HG03442 (cell line): Measurements from ENCODE around the gene TTLL10.

ENCODE experiments used
- ATAC-seq: cut with Tn5 transposase; IDR thresholded peaks from one replicate; pipeline ENCODE4 v1.9.1; 2021; ENCODE audit warnings: mild to moderate bottlenecking, moderate library complexity; ENCODE audit not compliant: unreplicated experiment

TTLL10 gene

DNA sequence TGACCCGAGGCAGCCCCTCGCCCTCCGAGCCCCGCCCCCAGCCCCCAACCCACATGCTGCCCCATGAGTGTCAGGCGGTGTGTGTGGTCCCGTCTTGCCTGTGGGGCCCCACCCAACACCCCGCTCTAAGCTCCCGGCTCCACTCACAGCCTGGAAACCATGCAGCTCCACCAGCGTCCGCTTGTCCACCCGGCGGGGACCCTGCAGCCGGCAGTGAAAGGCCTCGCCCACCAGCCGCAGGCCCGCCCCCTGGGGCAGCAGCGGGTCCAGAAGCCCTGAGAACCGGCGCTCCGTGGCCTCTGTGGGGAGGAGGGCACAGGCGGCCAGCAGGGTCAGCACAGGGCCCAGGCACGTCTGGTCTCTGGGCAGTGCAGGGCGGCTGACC is 70.1 kb downstream of the TTLL10 start:
- ATAC-seq = no peak

DNA sequence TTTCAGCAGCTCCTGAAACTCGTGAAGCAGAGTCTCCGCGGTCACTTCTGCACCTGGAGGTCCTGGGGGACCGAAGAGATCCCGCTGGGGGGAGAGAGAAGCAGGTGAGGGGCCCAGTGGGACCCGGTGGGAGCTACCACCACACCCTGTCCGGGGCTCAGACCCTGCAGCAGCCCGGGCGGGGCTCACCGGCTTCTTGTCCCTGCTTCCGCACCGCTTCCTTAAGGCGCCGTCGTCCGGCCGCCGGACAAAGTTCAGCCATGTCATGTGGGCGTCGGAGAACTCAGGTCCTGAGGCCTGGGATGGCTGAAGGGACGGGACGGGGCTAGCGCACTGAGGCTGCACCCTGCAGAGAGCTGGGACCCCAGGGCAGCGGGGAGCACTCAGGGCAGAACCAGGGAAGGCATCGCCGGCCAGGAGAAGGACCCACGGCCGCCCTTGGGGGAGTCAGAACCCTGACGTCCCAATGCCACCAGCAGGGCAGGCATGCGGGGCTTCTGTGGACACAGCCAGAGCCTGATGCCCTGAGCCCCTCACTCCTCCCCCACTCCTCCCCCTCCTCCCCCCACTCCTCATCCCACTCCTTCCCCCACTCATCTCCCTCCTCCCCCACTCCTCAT is 70.6 kb downstream of the TTLL10 start:
- ATAC-seq = no peak

DNA sequence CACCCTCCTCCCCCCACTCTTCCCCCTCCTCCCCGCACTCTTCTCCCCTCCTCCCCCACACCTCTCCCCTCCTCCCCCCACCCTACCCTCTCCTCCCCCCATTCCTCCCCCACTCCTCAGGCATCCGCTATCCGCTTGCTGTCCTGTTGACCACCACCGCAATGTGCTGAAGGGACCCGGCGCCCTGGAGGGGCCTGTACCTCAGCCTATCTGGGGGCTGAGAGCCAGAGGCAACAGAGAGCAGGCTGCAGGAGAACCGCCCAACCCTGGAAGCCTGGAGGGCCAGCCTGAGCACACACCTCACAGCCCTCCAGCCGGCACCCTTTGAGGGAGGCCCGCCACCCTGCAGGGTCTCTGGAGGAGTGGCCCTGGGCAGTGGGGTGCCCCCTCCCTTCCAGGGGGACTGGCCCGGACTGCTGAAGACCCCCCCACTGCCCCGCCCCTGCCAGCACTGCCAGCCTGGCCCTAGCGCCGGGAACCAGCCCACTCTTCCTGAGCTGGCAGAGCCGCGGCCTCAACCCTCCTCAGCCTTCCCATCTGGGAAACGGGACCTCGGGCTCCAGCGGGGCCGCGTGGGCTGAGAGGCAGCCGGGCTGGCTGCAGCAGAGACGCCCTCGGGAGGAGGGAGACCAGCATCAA is 71.6 kb downstream of the TTLL10 start:
- ATAC-seq = no peak

DNA sequence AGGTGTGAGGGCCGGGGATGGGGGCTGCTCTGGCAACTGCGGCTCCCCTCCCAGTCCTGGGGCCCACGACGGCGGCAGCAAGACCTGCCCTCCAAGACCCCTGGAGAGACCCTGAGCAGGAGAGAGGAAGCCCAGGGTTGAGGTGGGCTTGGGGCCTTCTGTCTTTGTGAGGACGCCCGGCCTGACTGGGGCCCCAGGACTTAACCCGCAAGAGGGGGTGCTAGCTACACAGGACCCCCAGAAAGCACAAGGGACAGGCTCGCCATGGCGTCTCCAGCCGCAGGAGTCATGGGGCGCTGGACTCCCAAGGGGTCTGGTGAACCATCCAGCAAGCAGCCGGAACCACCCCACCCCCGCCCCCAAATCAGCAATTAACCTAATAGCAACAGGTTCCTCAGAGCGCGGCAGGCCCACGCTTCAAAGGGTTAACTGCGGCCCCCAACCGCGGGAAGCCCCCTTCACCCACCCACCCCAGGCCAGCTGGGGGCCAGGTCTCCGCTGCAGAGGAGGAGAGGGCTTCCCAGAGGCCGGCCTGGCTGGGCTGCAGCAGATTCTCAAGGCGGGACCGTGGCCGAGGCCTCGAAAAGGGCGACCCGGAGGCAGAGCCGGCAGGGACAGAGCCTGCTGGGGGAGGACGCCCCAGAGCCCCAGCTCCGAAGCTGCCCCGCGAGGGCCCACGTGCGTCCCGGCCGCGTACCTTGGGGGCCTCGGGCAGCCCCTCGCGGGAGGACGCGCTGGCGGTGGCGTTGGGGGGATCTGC is 72.3 kb downstream of the TTLL10 start:
- ATAC-seq = no peak

DNA sequence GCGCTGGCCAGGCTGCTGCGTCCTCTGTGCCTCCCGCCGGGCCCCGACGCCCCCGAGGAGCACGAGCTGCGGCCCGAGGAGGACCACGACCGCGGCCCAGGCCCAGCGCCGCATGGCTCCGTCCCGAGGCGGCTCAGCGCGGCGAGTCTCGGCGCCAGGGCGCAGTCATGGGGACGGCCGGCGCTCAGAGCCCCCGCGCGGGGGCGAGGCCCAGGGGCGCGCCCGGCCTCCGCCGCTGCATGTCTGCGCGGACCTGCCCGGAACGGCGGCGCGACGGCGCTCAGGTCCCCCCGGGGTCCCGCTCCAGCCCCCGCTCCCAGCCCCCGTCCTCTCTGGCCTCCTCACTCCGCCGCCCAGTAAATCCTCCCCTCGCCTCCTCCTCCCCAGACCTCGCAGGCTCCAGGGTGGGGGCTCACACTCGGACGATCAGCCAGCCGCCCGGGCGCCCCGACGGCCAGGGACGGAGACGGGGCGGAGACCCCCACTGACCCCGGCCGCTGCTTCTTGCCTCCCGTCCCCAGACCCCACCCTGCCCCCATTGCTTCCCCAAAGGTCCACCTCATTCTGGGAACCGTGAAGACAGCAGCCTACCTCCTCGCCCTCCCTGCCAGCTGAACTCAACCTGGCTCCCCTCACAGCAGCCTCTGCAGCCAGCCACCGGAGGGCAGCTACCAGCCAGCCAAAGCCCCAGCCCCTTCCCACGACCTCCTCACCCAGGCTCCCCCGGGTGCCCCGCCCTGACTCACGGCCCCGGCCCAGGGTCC is 73.1 kb downstream of the TTLL10 start, which contains the start of gene C1QTNF12:
C1QTNF12 (minus strand) TSS at position 146 of the 764 bp plus-strand sequence; CDS start at position 114, 32 bp downstream.
- ATAC-seq = no peak

DNA sequence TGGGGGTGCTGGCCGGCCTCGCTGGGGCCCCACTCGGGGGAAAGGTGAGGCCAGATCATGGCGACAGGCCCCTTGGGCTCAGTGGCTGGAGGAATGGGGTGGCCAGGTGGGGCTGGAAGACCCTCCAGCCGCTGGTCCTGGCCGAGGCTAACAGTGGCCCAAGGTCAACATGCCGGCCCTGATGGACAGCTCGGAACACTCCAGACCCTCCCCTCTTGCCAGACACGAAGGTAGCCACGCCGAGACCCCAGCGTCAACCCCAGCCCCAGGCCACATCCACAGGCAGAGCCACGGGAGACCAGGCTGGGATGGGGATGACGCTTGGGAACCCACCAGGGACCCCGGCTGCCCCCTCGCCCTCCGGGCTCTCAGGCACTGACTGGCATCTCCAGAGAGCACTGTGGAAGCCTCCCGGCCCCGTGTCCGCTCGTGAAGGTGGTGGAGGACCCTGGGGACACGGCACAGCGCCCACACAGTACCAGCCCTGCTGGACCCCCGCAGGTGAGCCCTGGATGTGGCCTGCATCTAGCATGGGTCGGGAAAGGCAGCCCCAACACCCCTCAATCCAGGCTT is 73.7 kb downstream of the TTLL10 start:
- no peak for ATAC-seq
